Mammary epithelial cell (primary cell): ENCODE results near the gene SORCS1.

Experiments used
- CTCF ChIP-seq, 2 donors: IDR thresholded peaks in 1 of 2; conservative IDR thresholded peaks in 1 of 2; 2 replicates each; pipeline ENCODE4 v1.5.1; 2011 to 2012; ENCODE audit warnings: inconsistent platforms in 2 of 2, low read length in 2 of 2, mild to moderate bottlenecking in 2 of 2, control low read depth in 1 of 2, low read depth in 1 of 2; ENCODE audit not compliant: insufficient read depth in 1 of 2; ENCODE audit errors: extremely low read depth in 1 of 2
- EZH2 ChIP-seq: IDR thresholded peaks from 2 replicates; pipeline ENCODE4 v1.6.1; 2012; ENCODE audit warnings: low read length, inconsistent platforms, borderline replicate concordance

GRCh38 chr10:106830471-106830870, 334.0 kb downstream of the SORCS1 start:
- TF ChIP-seq CTCF (conservative IDR thresholded peaks at IDR 0.05 in 1 of 2, IDR thresholded peaks at IDR 0.05 in 1 of 2; ENCODE audit: extremely low read depth in 1 of 2, insufficient read depth in 1 of 2, low read depth in 1 of 2, low read length in 2 of 2), result no peak
- TF ChIP-seq EZH2, result no peak
